Natural killer cell (primary cell): ENCODE measurements around the gene UGGT1. TPM values are rescaled to one million over a fixed set of nuclear protein-coding genes. Genes with fewer than 3 reads are reported as not detected.

Experiments used
- ATAC-seq, 3 donors: fragments of 150-1000 bp in 2 of 3; fragments of 200-7000 bp in 1 of 3; cut with Tn5 transposase; 1 replicate in 1 of 3; 2 replicates in 2 of 3; pipeline ENCODE4 v1.10.0; 2021; ENCODE audit warnings: mild to moderate bottlenecking in 2 of 3, moderate library complexity in 2 of 3
- DNase-seq, 2 donors: peaks; one replicate each; pipeline versions ENCODE4 v3.0.0 to v3.0.0-alpha.2; 2013 to 2021; ENCODE audit warnings: mixed read lengths in 1 of 2
- H3K27ac ChIP-seq: one replicate; pipeline ENCODE4 v1.5.1; 2013; ENCODE audit warnings: mild to moderate bottlenecking, low read length
- H3K27me3 ChIP-seq: one replicate; pipeline ENCODE4 v1.6.1; 2013; ENCODE audit warnings: low read length; ENCODE audit not compliant: control insufficient read depth, insufficient read depth
- H3K36me3 ChIP-seq: one replicate; pipeline ENCODE4 v1.6.1; 2013; ENCODE audit warnings: low read length; ENCODE audit not compliant: control insufficient read depth, insufficient read depth
- H3K4me1 ChIP-seq: one replicate; pipeline ENCODE4 v1.6.1; 2013; ENCODE audit warnings: low read length; ENCODE audit not compliant: control insufficient read depth, insufficient read depth
- H3K4me3 ChIP-seq: one replicate; pipeline ENCODE4 v1.5.1; 2013; ENCODE audit warnings: low read length
- H3K9me3 ChIP-seq: one replicate; pipeline ENCODE4 v1.6.1; 2013; ENCODE audit warnings: low read length; ENCODE audit not compliant: control insufficient read depth, insufficient read depth
- H3K27ac Mint-ChIP-seq, 2 donors: one replicate each; pipeline ENCODE4 v1.8.0; 2022; ENCODE audit warnings: mild to moderate bottlenecking in 2 of 2, mixed read lengths in 2 of 2, moderate library complexity in 1 of 2
- H3K27me3 Mint-ChIP-seq, 2 donors: one replicate each; pipeline ENCODE4 v1.8.0; 2022; ENCODE audit warnings: low read depth in 2 of 2, mixed read lengths in 2 of 2
- H3K36me3 Mint-ChIP-seq: one replicate; pipeline ENCODE4 v1.8.0; 2022; ENCODE audit warnings: mixed read lengths
- H3K4me1 Mint-ChIP-seq, 2 donors: one replicate each; pipeline ENCODE4 v1.8.0; 2022; ENCODE audit warnings: mixed read lengths in 2 of 2
- H3K4me3 Mint-ChIP-seq: one replicate; pipeline ENCODE4 v1.8.0; 2022; ENCODE audit warnings: mild to moderate bottlenecking, moderate library complexity, mixed read lengths
- H3K9me3 Mint-ChIP-seq, 2 donors: one replicate each; pipeline ENCODE4 v1.8.0; 2022; ENCODE audit warnings: mixed read lengths in 2 of 2
- WGBS: methylation state at CpG from one replicate; pipeline ENCODE4 v1.1.7; 2013; ENCODE audit warnings: missing lambda C conversion rate; ENCODE audit not compliant: insufficient coverage; 5-methylcytosine and 5-hydroxymethylcytosine counted together
- intact Hi-C: fragments of 100-400 bp; cut with micrococcal nuclease; formaldehyde crosslinking; loops from one replicate; pipeline ENCODE4 v1.14.2; 2022
- total RNA-seq, 4 donors: library from RNA; stranded (reverse); fragments of 120-200 nt in 1 of 4; gene quantifications; one replicate each; pipeline versions ENCODE4 v1.2.3 to v1.2.4, GENCODE V29; 2013 to 2022
- TF ChIP-seq, protein P1 (sequence below): fragments of 200-600 bp; IDR thresholded peaks from one replicate; pipeline ENCODE4 v1.8.0; 2022; ENCODE audit warnings: antibody characterized with exemption

Gene UGGT1
- total RNA-seq, 3 donors from 2014 or later (not counting 1 experiment from before 2014, with no cell fraction given), result 48.2 to 70.3 (median 60.7) TPM

- Histone ChIP-seq H3K36me3 (peaks cover 57% of the 10 kb centered on the region), H3K9me3 (no peaks in the 10 kb centered on the region), H3K27ac (no peak overlapping the region), H3K4me3 (no peak overlapping the region), H3K4me1 (no peaks in the 10 kb centered on the region), H3K27me3 (no peaks in the 10 kb centered on the region)
- no peak for DNase-seq
- Mint-ChIP-seq H3K27me3 (no peaks in the 10 kb centered on the region), H3K9me3 (no peaks in the 10 kb centered on the region), H3K4me1 (no peaks in the 10 kb centered on the region), H3K27ac (no peak overlapping the region), H3K36me3 (peaks cover 16% of the 10 kb centered on the region), H3K4me3 (no peak overlapping the region)
- TF ChIP-seq, protein P1, sequence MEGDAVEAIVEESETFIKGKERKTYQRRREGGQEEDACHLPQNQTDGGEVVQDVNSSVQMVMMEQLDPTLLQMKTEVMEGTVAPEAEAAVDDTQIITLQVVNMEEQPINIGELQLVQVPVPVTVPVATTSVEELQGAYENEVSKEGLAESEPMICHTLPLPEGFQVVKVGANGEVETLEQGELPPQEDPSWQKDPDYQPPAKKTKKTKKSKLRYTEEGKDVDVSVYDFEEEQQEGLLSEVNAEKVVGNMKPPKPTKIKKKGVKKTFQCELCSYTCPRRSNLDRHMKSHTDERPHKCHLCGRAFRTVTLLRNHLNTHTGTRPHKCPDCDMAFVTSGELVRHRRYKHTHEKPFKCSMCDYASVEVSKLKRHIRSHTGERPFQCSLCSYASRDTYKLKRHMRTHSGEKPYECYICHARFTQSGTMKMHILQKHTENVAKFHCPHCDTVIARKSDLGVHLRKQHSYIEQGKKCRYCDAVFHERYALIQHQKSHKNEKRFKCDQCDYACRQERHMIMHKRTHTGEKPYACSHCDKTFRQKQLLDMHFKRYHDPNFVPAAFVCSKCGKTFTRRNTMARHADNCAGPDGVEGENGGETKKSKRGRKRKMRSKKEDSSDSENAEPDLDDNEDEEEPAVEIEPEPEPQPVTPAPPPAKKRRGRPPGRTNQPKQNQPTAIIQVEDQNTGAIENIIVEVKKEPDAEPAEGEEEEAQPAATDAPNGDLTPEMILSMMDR, result no peak
- intact Hi-C loops, result no loop called here
- ATAC-seq, result no peak
- 78% methylated on average over 5 of the region's 8 CpGs for WGBS
Measured at GRCh38 chr2:128115921-128116623, 25.1 kb downstream of the UGGT1 start.

DNA sequence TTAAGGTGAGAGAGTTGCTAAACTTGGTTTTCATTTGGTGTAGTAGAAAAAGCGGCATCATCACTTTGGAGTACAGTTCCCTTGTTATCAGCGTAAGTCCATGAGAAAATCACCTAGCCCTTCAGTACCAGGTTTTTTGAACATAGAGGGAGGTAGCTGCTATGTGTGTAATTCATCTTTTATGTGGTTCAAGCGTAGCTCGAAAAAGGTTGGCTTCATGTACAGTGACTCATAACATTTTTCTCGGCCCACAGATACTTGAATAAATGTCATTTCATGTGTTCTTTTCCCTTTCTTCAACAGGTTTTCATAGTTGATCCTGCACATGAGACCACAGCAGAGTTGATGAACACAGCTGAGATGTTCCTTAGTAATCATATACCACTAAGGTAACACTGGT is 43.6 kb downstream of the UGGT1 start:
- Mint-ChIP-seq H3K4me3 (no peak overlapping the region), H3K9me3 (no peaks in the 10 kb centered on the region), H3K27me3 (no peaks in the 10 kb centered on the region), H3K4me1 (peaks cover 0 to 3% of the 10 kb centered on the region in 2 donors), H3K36me3 (peaks cover 28% of the 10 kb centered on the region), H3K27ac (no peak overlapping the region)
- no peaks in the 10 kb centered on the region for H3K27me3 ChIP-seq
- H3K4me3 ChIP-seq, result no peak overlapping the region
- TF ChIP-seq, protein P1, result no peak
- 96% methylated on average over 5 of the region's 5 CpGs for WGBS
- DNase-seq, result no peak
- no peak for ATAC-seq
- intact Hi-C loops, result no loop called here
- H3K36me3 ChIP-seq, result peaks cover 67% of the 10 kb centered on the region
- H3K9me3 ChIP-seq, result no peaks in the 10 kb centered on the region
- no peak overlapping the region for H3K27ac ChIP-seq
- no peaks in the 10 kb centered on the region for H3K4me1 ChIP-seq

DNA sequence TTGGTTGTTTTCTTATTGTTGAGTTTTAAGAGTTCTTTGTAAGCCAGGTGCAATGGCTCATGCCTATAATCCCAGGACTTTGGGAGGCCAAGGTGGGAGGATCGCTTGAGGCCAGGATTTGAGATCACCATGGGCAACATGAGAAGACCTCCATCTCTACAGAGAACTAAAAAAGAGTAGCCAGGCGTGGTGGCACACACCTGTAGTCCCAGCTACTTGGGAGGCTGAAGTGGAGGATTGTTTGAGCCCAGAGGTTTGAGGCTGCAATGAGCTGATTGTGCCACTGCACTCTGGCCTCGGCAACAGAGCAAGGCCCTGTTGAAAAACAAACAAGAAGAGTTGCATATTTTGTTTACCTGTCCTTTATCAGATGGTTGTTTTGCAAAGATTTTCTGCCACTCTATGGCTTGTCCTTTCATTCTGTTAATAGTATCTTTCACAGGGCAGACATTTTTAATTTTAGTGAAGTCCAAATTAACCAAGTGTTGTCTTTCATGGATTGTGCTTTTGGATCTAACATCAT is 46.2 kb downstream of the UGGT1 start:
- no peaks in the 10 kb centered on the region for H3K9me3 ChIP-seq
- ATAC-seq (no peak), DNase-seq (no peak)
- Mint-ChIP-seq H3K4me1 (peaks cover 0 to 3% of the 10 kb centered on the region in 2 donors), H3K4me3 (no peak overlapping the region), H3K27me3 (no peaks in the 10 kb centered on the region), H3K27ac (no peak overlapping the region), H3K9me3 (no peaks in the 10 kb centered on the region), H3K36me3 (peaks cover 28% of the 10 kb centered on the region)
- intact Hi-C loops, result no loop called here
- 98% methylated on average over 3 of the region's 3 CpGs for WGBS
- no peak overlapping the region for H3K27ac ChIP-seq
- peaks cover 62% of the 10 kb centered on the region for H3K36me3 ChIP-seq
- TF ChIP-seq, protein P1, result no peak
- H3K4me1 ChIP-seq, result no peaks in the 10 kb centered on the region
- H3K27me3 ChIP-seq, result no peaks in the 10 kb centered on the region
- H3K4me3 ChIP-seq, result no peak overlapping the region
